HG03060 (cell line): ENCODE results near the gene NLRC5.
"Not testable (repeated sequence)": the region's sequence is repeated elsewhere in the genome, so short reads cannot be mapped to it uniquely, and the experiment has no call there.

Experiments
- ATAC-seq: cut with Tn5 transposase; IDR thresholded peaks from one replicate; pipeline ENCODE4 v1.9.1; 2021; ENCODE audit warnings: low read depth, moderate number of reproducible peaks; ENCODE audit not compliant: unreplicated experiment

NLRC5 gene

DNA sequence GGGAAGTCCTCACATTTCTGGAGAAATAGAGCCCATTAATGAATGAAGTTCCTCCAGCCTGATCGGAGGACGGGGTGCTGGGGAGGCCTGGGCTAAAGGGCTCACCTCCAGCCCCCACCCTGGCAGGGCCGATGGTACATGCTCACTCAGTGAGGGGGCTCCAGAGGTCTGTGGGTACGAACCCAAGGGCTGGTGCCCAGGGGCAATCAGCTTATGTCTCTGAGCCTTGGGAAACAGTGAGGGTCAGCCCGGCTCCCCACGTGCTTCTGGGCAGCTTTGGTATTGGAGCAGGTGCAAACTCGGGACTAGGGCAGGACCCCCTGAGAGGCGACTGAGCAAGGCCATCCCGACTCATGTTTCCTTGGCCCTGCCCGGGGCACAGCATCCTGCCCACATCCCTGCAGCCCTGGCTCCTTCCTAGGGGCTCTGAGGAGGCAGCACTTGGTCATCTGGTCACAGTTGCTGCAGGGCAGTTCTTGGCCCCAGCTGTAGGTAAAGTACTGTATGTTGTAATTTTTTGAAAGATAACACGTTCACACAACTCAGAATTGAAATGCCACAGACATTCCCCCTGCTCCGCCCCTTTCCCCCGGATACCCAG is 28.6 kb upstream of the NLRC5 start:
- ATAC-seq, result no peak

DNA sequence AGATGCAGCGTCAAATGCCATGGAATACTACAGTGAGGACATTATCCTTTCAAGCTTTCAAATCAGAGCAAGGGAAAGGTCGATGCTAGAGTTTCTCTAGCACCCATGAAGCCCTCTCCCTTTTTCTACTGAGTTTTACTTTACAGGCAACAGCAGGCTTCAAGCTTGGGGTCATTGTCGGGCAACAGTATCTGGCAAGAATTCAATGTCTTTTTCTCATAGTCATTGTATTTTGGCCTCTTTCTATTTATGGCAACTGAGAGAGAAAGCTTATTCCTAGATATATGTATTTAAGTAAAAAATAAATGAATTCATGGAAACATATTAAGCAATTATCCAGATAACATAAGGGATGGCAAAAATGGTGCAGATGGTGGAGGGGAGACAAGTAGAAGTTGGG is 28.0 kb upstream of the NLRC5 start:
- no peak for ATAC-seq

DNA sequence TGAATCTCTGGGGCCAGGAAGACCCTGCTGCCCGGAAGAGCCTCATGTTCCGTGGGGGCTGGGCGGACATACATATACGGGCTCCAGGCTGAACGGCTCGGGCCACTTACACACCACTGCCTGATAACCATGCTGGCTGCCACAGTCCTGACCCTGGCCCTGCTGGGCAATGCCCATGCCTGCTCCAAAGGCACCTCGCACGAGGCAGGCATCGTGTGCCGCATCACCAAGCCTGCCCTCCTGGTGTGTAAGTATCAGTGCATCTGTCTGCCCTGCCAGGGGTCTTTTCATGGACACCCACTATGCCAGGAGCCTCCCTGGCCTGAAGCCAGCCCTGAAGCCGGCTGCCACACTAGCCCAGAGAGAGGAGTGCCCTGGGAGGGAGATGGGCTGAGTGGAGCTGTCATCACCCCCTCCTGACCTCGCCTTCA is 27.5 kb upstream of the NLRC5 start, which contains the start of gene CETP:
Gene CETP (plus strand): TSS at position 100 of the 431 bp plus-strand sequence. CDS start 30 bp downstream, at position 130.
- no peak for ATAC-seq

DNA sequence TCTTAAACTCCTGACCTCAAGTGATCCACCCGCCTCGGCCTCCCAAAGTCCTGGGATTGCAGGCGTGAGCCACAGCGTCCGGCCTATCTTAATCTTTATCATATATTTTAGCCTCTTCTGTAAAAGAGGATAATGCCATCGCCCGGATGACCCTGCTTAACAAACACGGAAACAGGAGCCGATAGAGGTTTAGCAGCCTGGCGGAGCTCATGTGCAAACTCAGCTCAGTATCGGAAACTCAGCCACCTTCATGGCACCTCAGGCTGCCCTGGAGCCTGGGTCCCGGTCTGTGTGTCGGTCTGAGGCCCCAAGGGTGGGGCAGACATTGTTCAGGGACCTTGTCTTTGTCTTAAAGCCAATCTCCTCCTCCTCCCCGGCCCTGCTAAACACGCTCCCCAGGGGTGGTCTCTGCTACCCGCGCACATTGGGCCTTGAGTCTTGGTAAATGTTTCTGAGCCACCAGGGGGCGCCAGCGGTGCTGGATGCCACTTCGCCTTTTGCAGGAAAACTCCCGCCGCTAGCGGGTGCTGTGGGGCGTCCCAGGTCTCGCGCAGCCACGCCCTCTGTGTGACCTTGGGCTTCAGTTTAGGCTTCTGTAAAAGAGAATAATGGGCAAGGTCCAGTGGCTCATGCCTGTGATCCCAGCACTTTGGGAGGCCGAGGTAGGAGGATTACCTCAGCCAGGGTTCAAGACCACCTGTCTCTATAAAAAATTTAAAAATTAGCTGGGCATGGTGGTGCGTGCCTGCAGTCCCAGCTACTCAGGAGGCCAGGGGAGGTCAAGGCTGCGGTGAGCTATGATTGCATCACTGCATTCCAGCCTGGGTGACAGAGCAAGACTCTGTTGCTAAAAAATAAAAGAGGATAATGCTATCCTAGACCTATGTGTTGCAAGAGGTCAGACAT is 24.9 kb upstream of the NLRC5 start:
- no peak for ATAC-seq

DNA sequence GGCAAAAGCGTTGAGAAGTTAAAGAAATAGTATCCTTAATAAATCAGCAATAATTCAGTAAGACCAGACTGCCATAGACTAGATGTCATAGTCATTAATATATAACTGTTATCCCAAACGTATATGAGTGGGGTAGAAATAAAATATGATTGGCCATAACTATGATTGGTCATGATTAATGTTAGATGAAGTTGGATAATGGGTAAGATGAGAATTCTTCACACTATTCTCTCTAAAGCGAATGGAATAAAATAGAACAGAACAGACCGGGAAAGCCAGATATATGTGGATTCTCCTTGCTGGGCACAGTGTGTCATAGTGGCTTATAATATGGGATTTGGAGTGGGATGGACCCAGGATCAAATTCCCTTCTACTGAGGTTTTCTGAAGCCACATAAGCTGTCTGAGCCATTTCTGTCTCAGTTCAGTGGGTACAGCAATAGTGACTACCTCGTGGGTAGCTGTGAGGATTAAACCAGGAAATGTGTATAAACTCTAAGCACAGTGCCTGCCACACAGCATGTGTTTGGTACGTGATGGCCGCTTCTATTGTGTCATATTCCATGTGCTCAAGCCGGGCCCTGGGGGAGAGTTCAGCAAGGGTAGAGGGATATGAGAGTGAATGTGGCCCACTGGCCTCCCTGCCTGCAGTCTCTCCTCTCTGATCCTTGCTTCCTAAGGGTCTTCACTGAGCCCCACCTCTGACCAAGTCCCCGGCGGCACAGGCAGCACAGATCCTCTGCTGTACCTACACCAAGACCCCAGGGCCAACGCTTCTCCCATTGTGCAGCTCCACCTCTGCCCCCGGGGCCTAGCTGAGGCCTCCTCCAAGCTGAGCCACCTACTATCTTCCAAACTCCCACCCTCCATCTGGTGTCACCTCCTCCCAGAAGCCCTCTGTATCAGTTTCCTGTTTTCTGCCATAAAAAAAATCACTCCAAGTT is 23.9 kb upstream of the NLRC5 start:
- no peak for ATAC-seq

DNA sequence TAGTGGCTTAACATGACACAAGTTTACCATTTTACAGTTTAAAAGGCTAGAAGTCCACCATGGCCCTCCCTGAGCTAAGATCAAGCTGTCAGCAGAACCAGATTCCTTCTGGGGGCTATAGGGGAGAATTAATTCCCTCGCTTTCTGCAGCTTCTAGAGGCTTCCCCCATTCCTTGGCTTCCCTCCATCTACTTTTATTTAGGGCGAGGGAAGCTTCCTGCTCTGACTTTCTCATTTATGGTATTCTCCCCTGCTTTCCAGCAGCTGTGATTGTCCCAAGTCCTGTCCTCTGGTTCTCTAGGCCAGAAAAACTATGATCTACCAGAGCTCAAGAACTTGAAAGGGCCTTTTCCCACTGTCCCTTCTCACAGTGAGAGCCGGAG is 23.3 kb upstream of the NLRC5 start:
- no peak for ATAC-seq

DNA sequence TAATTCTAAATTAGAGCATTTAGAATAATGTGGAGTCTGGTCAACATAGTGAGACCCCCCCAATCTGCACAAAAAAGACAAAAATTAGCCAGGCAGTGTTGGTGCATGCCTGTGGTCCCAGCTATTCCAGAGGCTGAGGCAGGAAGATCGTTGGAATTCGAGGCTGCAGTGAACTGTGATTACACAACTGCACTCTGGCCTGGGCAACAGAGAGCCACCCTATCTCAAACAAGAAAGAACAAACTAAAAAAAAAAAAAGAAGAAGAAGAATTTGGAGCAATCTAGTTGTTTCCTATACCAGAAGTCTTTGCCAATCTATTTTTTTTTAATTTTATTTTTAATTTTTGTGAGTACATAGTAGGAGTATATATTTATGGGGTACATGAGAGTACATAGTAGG is 21.6 kb upstream of the NLRC5 start:
- ATAC-seq, result no peak

DNA sequence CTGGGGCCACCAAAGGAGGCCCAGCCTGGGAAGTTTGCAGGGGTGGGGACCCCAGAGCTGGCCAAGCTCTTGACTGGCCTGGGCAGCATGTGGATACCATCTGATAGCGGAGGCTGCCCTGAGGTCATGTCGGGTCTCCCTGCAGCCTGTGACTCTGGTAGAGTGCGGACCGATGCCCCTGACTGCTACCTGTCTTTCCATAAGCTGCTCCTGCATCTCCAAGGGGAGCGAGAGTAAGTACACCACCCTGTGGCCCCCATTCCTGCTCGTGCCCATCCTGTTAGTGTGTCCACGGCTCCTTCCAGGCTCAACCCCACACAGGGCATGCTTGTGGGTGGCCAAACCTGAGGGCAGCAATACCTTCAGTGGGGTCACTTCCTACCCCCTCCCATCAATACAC is 19.6 kb upstream of the NLRC5 start:
- ATAC-seq, result no peak

DNA sequence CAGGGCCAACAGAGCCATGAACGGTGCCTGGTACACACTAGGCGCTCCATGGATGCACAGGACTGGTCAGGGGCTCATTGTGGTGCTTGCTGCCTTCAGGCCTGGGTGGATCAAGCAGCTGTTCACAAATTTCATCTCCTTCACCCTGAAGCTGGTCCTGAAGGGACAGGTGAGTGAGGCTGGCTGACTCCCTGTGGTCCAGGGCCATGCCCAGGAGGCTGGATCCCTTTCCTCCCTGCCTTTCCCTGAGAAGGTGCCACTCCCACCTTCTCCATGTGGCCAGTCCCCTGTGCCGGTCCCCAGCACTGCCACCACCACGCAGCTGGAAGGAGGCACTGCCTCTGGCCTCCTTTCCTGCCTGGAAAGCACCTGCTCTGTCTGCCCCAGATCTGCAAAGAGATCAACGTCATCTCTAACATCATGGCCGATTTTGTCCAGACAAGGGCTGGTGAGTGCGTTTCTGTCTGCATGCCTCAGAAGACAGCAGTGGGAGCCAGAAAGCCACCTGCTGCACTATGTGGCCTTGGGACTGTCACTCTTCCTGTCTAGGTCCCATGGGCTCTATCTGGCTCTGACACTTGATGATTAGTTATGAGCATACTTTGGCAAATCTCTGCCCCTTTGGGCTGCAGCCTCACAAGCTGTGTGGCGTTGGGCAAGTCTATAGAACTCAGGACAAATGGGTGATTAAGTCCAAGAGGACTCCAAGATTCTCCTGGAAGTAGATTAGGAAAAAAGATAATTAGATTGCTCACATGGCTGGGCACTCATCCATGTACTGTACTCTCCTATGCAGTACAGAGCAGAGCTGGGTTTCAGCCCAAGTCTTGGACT is 18.2 kb upstream of the NLRC5 start:
- peak; percentile 72 for ATAC-seq

DNA sequence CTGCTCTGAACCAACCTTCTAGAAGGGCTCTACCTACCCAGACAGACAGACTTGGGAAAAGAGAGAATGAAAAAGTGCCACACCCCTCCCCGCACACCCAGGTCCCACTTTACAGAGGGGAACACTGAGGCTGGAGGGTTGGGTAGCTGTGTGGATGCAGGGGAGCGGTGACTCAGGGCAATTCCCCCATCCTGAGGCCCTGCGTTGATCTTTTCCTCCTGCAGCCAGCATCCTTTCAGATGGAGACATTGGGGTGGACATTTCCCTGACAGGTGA is 17.7 kb upstream of the NLRC5 start:
- ATAC-seq, result no peak

DNA sequence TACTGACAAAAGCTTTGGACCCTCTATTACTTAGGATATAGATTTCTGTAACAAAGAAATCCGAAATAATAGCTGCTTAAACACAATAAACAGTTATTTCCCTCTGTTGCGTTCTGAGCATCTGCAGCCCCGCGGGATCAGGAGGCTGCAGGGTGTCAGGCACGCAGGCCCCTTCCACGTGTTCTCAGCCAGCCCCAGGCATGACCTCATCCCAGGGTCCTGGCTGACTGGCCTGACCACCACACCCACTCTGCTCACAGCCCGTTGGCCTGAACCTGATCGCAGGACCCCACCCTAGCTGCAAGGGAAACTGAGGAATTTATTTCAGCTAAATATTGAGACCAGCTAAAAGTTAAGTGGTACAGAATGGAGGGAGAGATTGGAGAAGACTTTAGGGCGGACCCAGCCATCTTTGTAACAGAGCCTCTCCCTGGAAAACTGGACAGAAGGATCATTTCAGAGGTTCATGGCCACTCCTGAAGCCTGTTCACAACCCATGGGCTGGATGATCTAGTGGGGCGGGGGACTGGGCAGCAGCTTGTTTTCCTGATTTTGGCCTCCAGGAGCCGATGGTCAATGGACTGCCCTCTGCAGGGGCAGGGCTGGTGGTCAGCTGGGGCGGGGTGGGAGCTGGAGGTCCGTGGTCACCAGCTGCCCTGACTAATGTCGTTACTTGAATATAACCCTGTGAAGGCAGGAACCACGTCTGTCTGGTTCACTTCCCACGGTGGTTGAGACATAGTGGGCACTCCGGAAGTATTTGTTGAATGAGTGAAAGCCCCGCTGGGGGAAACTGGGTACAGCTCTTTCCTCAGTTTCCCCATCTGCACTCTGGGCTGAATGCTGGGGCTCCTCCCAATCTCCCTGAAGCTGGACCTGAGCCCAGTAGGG is 16.7 kb upstream of the NLRC5 start:
- no peak for ATAC-seq

DNA sequence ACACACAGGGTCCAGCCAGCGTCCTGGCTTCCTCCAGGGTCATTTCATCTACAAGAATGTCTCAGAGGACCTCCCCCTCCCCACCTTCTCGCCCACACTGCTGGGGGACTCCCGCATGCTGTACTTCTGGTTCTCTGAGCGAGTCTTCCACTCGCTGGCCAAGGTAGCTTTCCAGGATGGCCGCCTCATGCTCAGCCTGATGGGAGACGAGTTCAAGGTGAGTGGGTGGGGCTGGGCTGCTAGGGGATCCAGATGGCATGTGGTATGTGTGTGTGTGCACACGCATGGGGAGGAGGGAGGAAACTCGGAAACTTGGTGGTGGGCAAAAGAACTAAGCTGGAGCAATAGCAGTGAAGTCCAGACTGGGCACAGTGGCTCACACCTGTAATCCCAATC is 16.1 kb upstream of the NLRC5 start:
- no peak for ATAC-seq

DNA sequence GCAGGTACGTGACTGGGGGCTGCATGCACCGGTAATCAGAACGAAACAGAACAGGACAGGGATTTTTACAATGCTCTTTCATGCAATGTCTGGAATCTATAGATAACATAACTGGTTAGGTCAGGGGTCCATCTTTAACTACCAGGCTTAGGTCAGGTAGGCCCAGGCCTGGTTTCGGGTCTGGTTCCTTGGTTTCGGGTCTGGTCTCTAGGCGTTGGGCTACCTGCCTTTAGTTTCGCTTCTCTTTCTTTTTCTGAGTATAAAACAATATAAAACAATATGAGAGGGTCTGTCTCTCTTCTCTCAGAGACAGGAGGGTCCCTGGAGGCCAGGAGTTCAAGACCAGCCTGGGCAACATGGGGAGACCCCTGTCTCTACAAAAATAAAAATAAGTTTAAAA is 15.5 kb upstream of the NLRC5 start:
- ATAC-seq, result not testable (repeated sequence)

DNA sequence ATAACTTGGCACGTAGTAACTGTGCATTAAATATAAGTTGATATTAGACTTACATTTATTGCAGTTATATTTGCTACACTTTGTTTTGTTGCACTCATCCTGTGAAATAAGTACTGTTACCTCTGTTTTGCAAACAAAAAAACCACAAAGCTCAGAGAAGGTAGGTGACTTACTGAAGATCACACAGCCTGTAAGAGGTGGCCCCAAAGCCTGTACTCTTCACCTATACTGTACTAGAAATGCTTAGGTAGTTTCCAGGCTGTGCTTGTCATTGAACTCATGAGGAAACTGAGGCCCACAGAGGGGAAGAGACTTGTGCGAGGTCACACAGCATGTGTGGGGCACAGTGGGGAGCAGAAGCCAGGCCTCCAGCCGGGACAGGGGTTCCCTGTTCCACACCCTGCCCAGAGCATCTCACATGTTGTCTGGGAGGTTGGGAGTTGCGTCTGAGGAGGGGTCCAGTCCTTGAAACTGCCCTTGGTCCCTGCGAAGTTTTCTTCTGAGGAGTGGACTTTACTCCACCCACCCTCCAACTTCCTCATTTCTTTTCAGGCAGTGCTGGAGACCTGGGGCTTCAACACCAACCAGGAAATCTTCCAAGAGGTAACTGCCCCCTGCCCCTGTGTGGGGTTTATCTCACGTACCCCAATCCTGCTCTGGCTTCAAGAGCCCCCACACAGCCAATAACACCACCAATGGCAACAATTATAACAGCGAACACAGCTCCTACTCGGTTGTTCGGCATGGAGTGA is 14.6 kb upstream of the NLRC5 start:
- no peak for ATAC-seq

DNA sequence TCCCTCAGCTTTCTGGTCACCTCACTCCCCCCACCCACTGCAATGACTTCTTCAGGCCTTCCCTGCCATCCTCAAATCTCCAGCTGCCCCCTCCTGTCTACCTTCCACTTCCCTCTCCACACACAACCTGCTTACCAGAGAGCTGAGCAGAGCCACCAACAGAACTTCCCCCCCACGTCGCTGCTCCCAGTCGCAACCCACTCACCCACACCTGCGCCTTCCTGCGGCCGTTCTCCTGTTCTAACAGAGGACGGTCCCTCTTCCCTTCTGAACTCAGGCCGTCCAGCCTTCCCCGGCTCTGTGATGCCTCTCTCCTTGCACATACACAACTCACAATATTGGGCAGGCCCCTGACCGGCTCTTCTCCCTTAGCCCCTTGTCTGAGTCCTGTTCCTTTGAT is 13.6 kb upstream of the NLRC5 start:
- ATAC-seq, result no peak

DNA sequence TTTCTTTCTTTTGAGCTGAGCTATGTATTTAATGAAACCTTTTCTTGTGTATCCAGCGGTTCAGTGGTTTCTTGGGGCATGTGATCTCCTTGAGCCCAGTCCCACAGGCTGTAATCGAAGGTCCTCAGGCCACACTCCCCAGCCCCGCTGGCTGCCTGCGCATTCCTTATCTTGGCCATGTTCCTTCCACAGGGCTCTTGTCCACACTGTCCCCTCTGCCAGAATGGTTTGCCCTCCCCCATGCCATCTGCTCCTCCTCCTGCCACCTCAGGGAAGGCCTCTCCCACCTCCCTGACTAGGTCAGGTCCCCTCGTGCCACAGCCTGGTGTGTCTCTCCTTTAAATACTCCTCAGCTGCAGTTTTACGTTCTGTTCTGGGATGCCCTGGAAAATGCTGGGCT is 12.1 kb upstream of the NLRC5 start:
- ATAC-seq, result no peak

DNA sequence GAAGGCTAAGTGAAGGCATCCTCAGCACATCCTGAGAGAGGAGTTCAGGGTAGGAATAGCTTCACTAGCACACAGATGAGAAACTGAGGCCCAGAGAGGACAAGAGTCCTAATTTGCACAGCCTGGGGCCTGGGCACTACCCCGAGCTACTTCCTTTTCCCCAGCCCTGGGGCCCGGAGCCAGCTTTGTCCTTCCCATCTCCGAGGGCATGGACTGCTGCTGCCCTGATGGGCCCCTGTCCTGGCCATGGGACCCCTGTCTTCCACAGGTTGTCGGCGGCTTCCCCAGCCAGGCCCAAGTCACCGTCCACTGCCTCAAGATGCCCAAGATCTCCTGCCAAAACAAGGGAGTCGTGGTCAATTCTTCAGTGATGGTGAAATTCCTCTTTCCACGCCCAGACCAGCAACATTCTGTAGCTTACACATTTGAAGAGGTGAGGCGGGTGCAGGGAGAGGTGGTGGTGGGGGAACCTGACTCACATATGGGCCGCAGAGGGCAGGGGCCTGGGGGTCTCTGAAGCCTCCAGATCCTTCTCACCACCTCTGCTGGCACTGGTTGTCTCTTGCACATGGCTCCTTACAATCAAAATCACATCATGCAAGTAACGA is 11.4 kb upstream of the NLRC5 start:
- no peak for ATAC-seq

DNA sequence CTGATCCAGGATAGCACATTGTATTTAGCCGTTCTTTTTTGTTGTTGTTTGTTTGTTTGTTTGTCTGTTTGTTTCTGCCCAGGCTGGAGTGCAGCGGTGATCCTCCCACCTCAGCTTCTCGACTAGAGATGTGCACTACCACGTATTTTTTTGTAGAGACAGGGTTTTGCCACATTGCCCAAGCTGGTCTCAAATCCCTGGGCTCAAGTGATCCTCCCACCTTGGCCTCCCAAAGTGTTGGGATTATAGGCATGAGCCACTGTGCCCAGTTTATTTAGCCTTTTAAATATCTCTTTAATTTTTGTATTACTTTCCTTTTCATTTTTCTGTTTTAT is 9.2 kb upstream of the NLRC5 start:
- no peak for ATAC-seq
